Pulmonary artery endothelial cell (primary cell): ENCODE results near the gene S100G. TPM values are rescaled to one million over a fixed set of nuclear protein-coding genes. Genes with fewer than 3 reads are reported as not detected.
"Not testable (repeated sequence)": the region's sequence is repeated elsewhere in the genome, so short reads cannot be mapped to it uniquely, and the experiment has no call there.

Experiments
- DNase-seq: peaks from one replicate; pipeline ENCODE4 v3.0.0-alpha.2; 2011; ENCODE audit warnings: low read depth, low spot score
- total RNA-seq: library from RNA; depleted of rRNA; stranded (reverse); fragments of >200 nt; gene quantifications from 2 replicates; pipeline ENCODE4 v1.2.3, GENCODE V29; 2014

Gene S100G
- total RNA-seq: not detected in 2 replicates

- DNase-seq: no peak
Measured at GRCh38 chrX:16649858-16650257, at the start of gene S100G. Gene S100G (plus strand): TSS chrX:16650158. CDS start chrX:16651007, 849 bp downstream.

DNA sequence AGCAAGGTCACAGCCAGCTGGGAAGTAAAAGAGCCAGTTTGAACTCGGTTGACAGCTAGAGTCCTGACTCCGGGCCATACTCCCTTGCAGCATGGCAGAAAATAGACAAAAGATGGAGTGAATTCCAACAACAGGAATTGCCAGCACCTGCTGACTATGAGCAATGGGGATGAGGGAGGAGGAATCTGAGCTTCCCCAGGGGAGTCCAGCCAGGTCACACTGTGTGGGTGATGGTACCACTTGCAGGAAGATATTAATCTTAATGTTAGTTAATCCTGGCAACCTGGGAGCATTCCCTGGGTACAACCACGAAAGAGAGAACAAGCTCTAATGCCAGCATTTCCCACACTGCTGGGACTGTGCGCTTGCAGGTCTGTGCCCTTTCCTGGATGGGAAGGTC is 48.1 kb upstream of the S100G start:
- DNase-seq: no peak

DNA sequence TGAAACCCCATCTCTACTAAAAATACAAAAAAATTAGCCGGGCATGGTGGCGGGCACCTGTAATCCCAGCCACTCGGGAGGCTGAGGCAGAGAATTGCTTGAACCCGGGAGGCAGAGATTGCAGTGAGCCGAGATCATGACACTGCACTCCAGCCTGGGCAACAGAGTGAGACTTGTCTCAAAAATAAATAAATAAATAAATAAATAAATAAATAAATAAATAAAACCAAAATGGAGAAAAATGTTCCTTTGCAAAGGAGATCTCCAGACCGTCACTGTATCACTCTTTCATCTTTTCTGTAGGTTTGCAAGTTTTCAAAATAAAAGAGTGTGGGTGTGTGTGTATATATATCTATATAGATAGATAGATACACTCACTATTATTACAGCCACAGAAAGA is 46.7 kb upstream of the S100G start:
- not testable (repeated sequence) for DNase-seq

- DNase-seq: no peak
Measured at GRCh38 chrX:16603822-16604221, 46.1 kb upstream of the S100G start.

GRCh38 chrX:16604337-16604736 is 45.6 kb upstream of the S100G start:
- DNase-seq: no peak

GRCh38 chrX:16606142-16606720 is 43.7 kb upstream of the S100G start:
- no peak for DNase-seq

DNA sequence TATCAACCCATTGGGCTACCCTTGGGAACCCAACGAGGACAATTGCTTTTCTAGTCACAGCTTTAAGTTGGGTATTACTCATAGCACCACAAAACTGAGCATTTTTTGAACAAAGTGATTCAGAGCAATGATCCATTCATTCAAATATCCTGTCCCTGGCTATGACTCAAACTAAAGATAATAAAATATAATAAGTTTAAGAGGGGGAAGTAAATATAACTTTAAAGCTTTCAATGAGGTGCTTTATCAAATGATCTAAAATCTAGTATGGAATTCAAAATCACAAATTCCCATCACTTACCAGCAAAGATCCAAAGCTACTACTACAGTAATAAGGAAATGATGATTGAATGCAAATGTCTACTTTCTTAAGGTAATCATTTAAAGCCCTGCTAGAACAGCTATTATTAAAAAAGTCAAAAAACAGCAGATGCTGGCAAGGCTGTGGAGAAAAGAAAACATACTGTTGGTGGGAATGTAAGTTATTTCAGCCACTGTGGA is 39.8 kb upstream of the S100G start:
- DNase-seq: no peak

- DNase-seq: not testable (repeated sequence)
Measured at GRCh38 chrX:16610654-16611053, 39.3 kb upstream of the S100G start.

GRCh38 chrX:16612257-16612897 is 37.6 kb upstream of the S100G start:
- no peak for DNase-seq

GRCh38 chrX:16617382-16617781 is 32.6 kb upstream of the S100G start:
- DNase-seq: no peak

DNA sequence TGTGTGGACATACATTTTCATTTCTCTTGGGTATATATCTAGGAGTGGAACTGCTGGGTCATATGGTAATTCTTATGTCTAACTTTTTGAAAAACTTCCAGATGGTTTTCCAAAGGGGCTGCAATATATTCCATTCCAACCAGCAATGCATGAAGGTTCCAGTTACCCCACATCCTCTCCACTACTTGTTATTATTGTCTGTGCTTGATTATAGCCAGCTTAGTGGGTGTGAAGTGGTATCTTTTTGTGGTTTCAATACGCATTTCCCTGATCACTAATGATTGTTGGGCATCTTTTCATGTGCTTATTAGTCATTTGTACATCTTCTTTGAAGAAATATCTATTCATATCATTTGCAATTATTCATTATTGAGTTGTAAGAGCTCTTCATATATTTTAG is 31.5 kb upstream of the S100G start:
- no peak for DNase-seq

- no peak for DNase-seq
Measured at GRCh38 chrX:16619024-16619423, 30.9 kb upstream of the S100G start.

DNA sequence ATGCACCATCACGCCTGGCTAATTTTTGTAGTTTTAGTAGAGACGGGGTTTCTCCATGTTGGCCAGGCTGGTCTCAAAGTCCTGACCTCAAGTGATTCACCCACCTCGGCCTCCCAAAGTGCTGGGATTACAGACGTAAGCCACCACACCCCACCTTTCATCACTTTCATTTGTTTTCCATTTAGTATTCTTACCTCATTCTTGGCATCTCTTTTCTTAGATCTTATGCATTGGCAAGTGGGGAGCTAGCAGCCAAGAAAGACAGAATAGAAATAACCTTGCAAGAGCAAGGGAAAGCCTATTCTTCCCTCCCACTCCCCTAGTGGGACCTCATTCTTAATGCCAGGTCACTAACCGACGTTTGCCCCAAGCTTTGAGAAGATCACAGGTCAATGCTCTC is 21.4 kb upstream of the S100G start:
- DNase-seq: not testable (repeated sequence)

- no peak for DNase-seq
Measured at GRCh38 chrX:16628946-16629595, 20.9 kb upstream of the S100G start.

GRCh38 chrX:16629909-16630308 is 20.0 kb upstream of the S100G start:
- DNase-seq: no peak

GRCh38 chrX:16633754-16634153 is 16.2 kb upstream of the S100G start:
- DNase-seq: peak; percentile 32

DNA sequence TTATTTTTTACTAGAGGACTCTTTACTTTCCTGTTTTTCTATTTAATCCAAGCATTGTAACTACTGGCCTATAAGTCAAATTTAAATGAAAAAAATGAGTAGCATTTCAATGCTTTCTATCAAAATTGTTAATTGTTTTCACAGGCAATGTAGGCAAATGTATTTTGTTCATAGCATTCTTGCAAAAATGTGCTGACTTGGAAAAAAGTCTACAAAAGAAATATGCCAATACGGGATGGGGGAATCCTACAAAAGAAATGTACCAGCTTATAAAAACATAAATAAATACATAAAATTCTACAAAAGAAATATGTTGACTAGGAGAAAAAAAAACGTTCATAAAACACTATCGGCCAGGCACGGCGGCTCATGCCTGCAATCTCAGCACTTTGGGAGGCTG is 14.9 kb upstream of the S100G start:
- no peak for DNase-seq

DNA sequence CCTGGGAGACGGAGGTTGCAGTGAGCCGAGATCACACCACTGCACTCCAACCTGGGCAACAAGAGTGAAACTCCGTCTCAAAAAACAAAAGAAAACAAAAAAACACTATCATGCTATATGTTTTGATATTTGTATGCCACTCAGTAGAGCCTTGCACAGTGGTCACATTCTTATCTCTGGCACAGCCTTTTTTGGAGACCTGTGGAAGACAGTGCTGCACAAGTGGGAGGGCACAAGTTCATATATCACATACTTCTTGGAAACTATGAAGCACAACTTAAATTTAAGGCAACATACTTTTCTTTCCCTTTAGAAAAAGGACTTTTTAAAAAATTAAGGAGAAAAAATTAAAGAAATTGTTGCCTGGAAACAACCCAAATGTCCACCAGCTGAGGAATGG is 14.4 kb upstream of the S100G start:
- DNase-seq: no peak

DNA sequence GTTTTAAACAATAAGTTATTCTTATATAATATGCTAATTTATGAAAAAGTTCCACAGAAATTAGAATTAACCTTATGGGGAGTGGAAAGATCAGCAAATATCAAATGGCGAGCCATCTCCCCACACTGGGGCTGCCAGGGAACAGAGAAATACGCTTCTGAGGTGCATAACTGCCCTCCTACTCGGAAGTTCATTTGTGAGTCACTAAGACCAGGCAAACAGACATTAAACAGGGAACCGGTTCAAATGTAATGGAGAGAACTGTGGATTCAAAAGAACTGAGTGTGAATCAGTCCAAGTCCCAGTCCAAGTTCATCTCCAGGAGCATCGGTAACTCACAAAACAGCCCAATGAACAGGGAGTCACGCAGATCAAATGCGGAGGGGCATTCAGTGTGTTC is 11.4 kb upstream of the S100G start:
- DNase-seq: no peak

DNA sequence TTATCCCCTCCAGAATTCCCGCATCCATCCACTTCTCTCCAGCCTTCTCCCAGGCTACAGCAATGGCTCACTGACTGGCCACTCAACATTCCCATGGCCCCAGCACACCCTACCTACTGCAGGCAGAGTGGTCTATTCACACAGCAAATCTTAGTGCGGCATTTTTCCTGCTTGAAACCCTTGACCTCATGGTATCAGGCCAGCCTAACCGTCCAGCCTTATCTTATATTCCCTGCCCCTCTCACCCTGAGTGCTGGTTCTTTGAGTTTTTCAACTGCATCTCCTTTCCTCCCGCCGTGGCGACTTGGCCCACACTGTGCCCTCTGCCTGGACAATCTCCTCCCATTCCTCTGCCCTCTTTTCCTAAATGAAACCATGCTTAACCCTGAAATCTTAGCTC is 10.0 kb upstream of the S100G start:
- DNase-seq: no peak

GRCh38 chrX:16640823-16641222 is 9.1 kb upstream of the S100G start:
- DNase-seq: no peak

DNA sequence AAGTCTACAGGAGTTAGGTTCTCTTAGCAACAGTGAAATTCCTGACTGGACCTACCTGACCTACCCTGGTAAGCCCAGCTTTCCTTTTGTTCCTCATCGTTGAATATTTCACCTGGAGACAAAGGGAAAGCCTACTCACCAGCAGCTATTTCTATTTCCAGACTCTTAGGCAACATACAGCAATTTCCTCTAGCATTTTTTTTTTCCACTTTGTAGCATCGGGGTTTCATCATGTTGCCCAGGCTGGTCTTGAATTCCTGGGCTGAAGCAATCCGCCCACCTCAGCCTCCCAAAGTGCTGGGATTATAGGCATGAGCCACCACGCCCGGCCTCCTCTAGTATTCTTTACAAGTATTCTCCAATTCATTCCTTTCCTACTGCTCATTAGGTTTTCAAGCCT is 6.8 kb upstream of the S100G start:
- DNase-seq: no peak
